NCI-H345 treated with DMSO at 0.1 percent for 48 hours (cell line): ENCODE data around the gene IFT43.

Experiments
- DNase-seq: peaks from one replicate; lab custom pipeline; 2025; ENCODE audit not compliant: unreplicated experiment; lab: John Stamatoyannopoulos, UW

The IFT43 gene

GRCh38 chr14:76067536-76067935 lies 82.0 kb downstream of the IFT43 start:
- DNase-seq, result no peak

GRCh38 chr14:76073717-76074116 lies 88.2 kb downstream of the IFT43 start:
- no peak for DNase-seq

GRCh38 chr14:76077340-76077739 lies 91.8 kb downstream of the IFT43 start:
- DNase-seq, result no peak

DNA sequence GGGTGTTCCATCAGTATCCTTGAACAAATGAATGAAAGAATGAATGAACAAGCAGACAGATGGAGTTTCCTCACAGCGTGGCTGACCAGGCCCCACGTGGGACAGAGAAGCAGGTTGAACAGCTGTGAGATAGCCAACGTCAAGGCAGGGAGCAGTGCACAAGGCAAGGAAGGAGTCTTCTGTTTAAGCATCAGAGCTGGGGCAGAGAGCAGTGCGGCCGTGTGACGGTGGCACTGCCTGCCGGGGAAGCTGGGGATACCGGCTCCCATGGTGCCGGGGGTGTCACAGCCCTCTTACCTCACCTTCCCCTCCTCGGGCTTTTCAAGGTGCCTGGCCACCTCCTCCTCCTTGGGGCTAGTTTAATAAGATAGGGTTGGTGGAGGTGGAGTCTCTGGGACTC lies 92.9 kb downstream of the IFT43 start:
- no peak for DNase-seq

DNA sequence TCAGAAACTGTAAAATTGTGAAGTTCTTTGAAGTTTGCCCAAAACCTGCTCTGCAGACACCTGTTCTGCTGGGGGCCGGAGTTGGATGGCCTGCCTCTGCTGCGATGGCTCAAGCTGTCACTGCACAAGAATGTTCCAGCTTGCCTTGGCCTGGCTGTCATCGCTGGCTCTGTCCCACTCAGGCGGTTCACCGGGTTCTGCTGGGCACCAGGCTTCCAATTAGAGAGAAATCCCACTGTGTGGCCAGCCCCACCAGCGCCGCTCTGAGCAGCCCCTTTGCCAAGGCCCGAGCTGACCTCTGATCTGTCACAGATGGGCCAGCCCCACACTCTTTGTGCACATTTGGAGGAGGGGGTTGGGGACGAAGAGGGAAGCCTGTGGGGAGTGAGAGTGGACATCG lies 94.5 kb downstream of the IFT43 start:
- DNase-seq, result no peak

DNA sequence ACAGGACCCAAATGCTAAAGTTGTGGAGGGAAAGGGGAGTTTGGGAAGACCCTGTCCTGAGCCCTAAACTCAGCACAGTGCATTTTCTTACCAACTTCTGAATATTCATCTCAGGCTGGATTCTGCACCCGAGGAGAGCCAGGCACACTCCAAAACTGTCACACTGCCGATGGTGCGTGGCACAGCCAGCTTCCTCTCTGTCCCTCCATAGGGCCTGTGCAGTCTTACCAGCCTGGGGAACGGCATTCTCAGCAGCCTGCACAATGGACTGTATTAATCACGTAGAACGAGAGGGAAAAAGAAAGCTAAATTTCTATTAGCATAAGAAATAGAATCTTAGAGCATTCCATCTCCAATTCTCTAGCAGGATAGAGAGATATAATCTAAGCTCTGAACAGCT lies 94.9 kb downstream of the IFT43 start:
- DNase-seq, result no peak

DNA sequence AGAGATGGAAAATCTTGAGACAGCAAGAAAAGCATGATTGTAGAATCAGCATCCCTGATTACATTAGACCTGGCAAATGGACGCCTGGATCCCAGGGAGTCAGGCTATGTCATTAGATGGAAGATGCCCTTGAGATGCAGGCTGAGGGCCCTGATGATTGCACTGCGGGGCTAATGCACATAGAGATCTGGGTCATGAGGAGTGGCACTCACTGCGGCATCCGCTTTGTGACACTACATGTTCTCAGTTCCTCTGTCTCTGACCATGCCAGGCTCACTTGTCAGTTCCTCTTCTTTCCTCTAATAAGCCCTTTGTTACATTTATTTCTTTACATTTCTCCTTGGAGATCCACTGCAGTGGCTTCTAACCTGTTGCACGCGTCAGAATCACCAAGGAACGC lies 96.1 kb downstream of the IFT43 start:
- no peak for DNase-seq

GRCh38 chr14:76083796-76084765 lies 98.5 kb downstream of the IFT43 start:
- no peak for DNase-seq

DNA sequence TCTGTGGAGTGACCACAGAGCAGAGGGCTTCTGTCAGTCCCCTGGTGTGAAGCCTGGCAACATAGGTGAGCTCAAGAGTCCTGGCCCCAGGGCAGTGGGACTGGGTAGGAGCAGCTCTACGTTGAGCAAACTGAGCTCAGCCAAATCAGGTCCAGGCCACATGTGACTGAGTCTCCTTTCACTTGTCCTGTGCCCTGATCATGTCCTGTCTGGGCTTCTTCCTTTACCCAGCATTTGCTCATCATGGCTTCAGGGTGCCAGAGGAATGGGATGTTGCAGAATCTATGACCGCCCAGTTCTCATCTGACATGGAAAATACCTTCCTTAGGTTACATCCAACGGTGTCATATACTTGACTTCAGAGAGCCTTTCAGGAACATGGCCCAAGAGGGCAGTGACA lies 99.8 kb downstream of the IFT43 start:
- DNase-seq, result no peak

DNA sequence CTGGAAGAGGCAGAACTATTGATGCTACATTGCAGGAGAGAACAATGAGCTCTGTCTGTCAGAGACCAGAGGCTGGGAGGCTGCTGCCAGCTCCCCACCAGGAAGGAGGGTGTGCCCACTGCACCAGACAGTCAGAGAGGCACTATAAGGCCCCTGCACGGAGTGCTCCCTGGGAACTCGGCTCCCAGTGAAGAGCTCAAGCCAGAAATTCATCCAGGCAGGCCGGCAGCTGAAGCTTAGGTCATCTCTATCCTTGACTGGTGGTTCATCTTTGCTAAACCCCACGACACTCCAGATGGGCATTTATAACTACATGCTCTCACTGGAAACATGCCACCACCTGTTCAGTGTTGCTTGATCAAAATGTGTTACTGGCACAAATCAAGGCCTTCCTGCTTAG lies 101.1 kb downstream of the IFT43 start:
- DNase-seq, result no peak

DNA sequence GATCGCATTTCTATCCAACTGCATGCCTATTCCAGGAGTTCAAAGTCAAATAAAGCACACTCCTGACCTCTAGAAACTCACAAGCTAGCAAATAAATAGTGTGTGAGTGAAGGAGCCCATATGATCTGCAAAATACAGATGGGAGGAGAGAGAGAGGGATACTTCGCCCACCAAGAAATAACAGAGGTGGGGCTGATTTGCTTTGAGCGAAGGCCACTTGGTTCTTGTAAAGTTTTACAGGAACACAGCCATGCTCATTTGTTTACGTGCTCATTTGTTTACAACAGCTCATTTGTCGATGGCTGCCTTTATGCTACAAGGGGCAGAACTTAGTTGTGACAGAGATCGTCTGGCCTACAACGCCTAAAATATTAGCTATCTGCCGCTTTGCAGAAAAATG lies 102.8 kb downstream of the IFT43 start:
- no peak for DNase-seq

DNA sequence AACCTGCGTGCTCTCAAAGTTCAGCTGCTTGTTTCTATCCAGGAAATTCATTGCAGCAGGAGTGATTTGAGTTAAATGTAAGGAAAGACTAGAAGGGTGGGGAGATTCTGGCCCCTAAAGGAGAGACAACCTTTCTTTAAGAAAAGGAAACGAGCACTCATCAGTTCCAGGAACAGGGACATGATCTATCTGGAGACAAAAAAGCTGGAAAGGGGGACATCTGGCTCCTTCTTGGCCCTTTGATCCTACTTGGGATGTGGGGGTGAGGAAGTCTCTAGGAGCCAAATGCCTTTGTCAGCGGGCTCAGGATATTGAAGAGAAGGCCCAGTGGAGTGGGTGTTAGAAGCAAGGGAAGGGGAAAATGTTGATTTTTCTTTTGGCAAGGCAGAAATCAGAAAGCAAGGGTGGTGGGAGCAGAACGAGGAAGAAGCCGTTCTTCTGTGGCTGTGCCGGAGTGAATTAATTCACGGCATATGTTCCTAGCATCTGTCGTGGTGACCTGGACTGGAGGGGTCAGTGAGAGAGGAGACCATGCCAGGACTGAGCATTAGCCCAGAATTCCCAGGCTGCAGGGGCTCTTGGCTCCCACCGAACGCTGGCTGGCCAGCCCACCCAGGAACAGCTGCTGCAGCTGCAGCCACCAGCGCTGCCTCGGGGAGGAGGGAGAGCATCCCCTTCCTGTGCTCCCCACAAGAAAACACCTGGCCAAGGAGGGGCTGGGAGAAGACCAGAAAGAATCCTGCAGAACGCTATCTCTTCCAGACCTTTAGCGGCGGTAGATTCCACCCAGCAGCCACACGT lies 103.4 kb downstream of the IFT43 start:
- DNase-seq, result no peak

- DNase-seq, result no peak
These were observed 104.0 kb downstream of the IFT43 start for GRCh38 chr14:76089575-76089974.

- no peak for DNase-seq
These were observed 105.2 kb downstream of the IFT43 start for GRCh38 chr14:76090616-76091391.

DNA sequence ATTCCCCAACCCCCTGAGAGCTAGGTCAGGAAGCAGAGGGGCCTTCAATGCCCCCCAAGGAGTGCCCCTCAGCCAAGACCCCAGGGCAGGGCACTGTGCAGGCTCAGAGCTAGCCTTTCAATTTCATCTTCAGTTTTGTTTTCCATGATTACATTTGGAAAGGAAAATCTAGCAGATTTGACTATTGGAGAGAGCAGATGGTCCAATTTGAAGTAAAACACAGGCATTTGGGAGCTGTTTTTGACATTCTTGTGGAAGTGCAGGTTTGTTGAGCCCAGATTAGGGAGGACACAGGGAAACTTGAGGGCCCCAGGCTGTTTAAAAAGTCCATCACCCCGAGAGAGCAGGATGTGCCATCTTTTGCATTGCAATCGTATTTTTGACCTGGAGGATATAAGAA lies 107.5 kb downstream of the IFT43 start:
- no peak for DNase-seq

- DNase-seq, result no peak
These were observed 110.7 kb downstream of the IFT43 start for GRCh38 chr14:76096257-76096656.

- DNase-seq, result no peak
These were observed 112.0 kb downstream of the IFT43 start for GRCh38 chr14:76097547-76097946.

DNA sequence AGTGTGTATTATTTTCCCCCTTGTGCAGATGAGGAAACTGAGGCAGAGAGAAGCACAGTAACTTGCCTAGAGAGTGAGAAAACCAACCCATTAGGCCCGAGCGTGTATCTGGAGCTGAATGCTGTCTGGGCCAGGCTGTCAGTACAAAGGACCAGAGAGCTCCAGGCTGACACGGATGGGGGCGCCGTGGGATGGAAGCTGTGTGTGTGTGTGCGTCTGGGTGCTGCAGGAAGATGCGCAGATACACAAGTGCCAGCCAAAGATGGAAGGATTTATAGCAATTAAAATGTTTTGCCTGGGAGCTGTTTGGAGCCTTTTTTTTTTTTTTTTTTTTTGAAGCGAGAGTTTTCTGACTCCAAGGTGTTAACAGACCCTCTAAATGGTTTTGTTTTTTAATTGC lies 112.5 kb downstream of the IFT43 start:
- no peak for DNase-seq

DNA sequence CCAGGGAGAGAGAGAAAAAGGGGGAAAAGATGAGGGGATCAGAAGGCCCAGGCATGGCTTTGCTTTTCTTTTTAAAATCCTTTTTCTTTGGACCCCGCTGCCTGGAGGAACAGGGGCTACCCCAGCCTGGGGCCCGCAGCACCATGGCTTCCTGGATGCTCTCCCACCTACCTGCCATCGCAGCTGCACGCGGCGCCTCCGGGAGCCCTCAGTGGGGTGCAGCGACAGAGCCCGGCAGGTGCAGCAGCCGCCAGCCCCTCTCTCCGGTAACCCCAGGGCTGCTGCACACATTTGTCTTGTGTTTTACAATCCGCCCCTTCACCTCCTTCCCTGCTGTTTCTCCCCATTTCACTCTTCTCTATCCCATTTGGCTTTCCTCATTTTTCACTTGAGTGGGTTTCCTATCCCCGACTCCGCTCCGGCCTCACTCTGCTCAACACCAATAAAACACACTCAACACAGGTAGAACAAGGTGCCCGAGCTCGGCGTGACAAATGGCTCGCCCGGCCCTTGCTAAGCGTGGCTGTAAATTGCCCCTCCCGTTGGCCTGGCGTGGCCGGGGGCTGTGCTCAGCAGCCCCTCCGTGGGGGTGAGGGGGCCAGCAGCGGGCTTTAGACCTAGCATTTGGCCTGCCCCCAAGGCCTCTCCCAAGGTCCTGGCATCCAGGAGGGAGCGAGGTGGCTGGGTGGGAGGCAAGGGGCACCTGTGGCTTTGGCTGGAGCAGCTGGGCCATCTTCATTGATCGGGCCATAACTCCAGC lies 113.5 kb downstream of the IFT43 start:
- peak; percentile 22 for DNase-seq

GRCh38 chr14:76100236-76100635 lies 114.7 kb downstream of the IFT43 start:
- no peak for DNase-seq
